Measurements from ENCODE around the gene P2RY6.

The P2RY6 gene

DNA sequence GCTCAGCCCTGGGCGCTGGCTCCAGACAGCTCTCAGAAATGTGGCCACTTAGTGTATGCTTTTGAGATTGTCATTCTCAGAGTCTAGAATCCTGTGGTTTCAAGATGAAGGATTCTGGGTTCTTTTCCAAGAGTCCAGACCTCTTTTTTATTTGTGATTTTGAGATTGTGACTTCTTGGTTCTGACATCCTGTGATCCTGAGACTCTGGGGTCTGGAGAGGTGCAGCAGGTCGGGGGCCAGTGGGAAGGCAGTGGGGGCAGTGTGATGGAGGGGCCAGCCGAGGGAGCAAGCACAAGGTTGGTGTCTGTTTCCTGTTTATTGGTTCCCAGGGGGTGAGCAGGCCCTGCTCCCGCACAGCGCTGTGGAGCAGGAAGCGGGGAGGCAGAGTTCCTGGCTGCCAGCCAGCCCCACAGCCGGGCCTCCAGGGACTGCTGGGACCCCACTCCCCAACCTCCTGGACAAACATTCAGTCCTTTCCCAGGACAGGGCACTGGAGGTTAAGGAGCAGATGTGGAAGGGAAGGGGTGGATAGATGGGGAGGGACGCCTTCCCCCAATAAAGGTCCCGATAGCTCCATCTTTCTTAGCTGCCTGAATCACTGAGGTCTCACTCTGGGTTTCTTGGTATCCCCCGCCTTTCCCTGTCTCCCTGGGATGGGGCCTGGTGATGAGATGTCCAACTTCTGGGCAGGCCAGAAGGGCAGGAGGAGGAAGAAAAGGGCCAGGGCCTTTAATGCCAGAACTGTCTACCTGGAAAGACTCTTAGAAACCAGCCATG is 49.7 kb downstream of the P2RY6 start:
- H3K4me1 Mint-ChIP-seq, result peaks cover 9% of the 10 kb centered on the region
- no peaks in the 10 kb centered on the region for H3K9me3 Mint-ChIP-seq
- H3K27ac Mint-ChIP-seq, result no peak overlapping the region
- no peaks in the 10 kb centered on the region for H3K36me3 Mint-ChIP-seq
- no peak overlapping the region for H3K4me3 Mint-ChIP-seq
- H3K27me3 Mint-ChIP-seq, result no peaks in the 10 kb centered on the region

DNA sequence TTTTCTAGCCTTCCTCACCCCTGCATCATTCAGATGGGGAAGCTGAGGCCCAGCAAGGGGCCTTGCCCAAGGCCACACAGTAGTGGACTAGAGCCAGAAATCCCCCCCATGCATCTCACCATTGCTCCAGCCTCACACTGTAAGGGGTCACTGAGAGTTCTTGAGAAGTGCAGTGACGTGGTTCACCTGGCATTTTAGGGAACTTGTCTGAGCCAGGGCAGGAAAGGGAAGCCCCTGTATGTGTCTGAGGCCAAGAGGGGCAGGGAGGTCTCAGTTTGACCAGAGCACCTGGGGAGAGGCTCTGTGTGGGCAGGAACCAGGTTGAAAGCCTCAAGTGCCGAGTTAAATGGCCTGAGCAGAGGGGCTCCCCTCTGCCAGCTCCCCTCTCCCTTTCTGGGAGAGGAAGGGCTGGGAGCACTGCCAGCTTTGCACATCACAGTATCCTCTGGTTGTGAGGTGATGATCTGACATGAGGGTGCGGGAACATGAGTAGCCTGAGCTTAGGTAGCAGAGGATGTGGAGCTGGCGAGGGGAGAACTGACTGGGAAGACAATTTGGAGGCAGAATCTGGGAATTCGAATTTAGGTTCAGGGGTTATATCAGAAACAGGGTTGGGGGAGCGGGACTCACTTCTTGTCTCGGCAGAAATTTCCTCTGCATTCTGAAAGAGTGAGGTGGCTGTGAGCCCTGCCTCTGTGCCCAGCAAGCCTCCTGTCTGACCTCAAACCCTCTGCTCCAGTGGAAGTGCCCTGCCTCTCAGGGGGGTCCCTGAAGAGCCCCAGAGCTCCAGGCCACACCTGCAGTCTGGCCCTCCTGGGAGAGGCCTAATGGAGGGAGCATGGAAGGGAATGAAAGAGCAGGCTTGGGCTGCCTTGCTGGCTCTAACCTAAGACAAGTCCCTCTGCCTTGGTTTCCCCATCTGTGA is 50.5 kb downstream of the P2RY6 start:
- Mint-ChIP-seq H3K27me3 (no peaks in the 10 kb centered on the region), H3K4me1 (peaks cover 9% of the 10 kb centered on the region), H3K9me3 (no peaks in the 10 kb centered on the region), H3K27ac (no peak overlapping the region), H3K36me3 (no peaks in the 10 kb centered on the region), H3K4me3 (no peak overlapping the region)

DNA sequence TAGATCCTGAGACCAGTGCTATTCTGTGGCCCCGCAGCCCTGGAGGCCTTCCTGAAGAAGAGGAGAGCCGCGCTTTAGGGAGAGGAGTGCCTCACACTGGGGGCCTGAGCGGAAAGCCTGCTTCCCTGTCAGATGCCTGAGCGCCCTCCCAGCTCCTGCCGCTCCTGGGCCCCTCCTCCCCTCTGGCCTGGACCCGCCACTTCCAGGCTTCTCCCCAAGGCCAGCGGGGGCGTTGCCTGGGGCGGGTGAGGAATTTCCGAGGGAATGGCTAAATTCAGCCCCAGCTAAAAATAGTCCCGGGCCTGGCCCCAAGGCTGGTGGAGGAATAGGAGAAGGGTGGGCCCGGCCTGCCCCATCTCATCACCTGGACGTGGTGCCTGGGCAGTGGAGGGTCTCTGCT is 51.3 kb downstream of the P2RY6 start:
- Mint-ChIP-seq H3K4me1 (peaks cover 9% of the 10 kb centered on the region), H3K36me3 (no peaks in the 10 kb centered on the region), H3K4me3 (no peak overlapping the region), H3K27me3 (no peaks in the 10 kb centered on the region), H3K27ac (no peak overlapping the region), H3K9me3 (no peaks in the 10 kb centered on the region)

- H3K4me3 Mint-ChIP-seq, result no peak overlapping the region
- H3K27me3 Mint-ChIP-seq, result no peaks in the 10 kb centered on the region
- no peaks in the 10 kb centered on the region for H3K9me3 Mint-ChIP-seq
- H3K27ac Mint-ChIP-seq, result no peak overlapping the region
- peaks cover 9% of the 10 kb centered on the region for H3K4me1 Mint-ChIP-seq
- no peaks in the 10 kb centered on the region for H3K36me3 Mint-ChIP-seq
These were observed 52.0 kb downstream of the P2RY6 start for GRCh38 chr11:73324116-73324515.

DNA sequence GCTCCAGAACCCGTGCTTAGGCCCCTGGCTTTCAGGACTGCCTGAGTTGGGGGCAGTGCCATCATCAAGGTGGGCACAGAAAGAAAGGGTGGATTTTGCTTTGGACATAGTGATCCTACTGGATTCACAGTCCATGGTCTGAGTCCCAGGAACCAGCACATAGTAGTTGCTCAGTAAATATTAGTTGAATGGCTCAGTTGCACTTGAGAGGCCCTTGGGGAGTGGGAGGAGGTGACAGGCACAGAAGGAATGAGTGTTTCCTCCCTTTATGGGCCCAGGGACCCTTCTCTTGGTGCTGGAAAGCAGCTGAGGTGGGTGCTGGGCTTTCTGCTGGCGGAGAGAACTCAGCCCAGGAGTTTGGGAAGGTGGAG is 52.5 kb downstream of the P2RY6 start:
- Mint-ChIP-seq H3K27me3 (no peaks in the 10 kb centered on the region), H3K27ac (no peak overlapping the region), H3K4me3 (no peak overlapping the region), H3K4me1 (peaks cover 9% of the 10 kb centered on the region), H3K36me3 (no peaks in the 10 kb centered on the region), H3K9me3 (no peaks in the 10 kb centered on the region)

- peaks cover 9% of the 10 kb centered on the region for H3K4me1 Mint-ChIP-seq
- no peaks in the 10 kb centered on the region for H3K9me3 Mint-ChIP-seq
- no peaks in the 10 kb centered on the region for H3K27me3 Mint-ChIP-seq
- no peak overlapping the region for H3K27ac Mint-ChIP-seq
- H3K36me3 Mint-ChIP-seq, result no peaks in the 10 kb centered on the region
- H3K4me3 Mint-ChIP-seq, result no peak overlapping the region
These were observed 53.2 kb downstream of the P2RY6 start for GRCh38 chr11:73325036-73325981.

- Mint-ChIP-seq H3K4me3 (no peak overlapping the region), H3K36me3 (no peaks in the 10 kb centered on the region), H3K4me1 (peaks cover 2% of the 10 kb centered on the region), H3K27me3 (no peaks in the 10 kb centered on the region), H3K27ac (no peak overlapping the region), H3K9me3 (no peaks in the 10 kb centered on the region)
These were observed 55.0 kb downstream of the P2RY6 start for GRCh38 chr11:73326929-73327811.

DNA sequence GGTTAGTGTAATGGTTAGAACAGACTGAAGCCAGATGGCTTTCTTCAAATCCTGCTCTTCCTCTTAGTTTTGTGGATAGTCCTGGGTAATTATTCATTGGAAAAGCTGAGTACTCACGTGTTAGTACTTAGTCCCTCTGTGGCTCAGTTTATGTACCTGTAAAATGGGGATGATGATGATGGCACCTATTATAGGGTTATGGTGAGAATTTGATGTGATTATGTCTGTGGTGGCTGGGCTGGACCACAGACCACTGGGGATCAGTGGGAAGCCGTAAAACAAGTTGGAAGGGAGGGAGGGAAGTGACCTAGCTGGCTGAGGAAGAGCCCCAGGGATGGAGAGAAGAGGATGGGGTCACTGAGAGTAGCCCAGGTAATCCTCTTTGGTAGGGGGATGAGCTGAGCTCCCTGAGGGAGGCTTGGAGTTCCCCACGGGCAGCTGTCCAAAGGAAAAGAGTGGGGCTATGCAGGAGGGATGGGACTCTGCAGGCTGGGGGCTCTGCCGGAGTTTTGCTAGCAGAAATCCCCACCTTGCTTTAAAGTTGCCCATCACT is 55.8 kb downstream of the P2RY6 start:
- Mint-ChIP-seq H3K4me3 (no peak overlapping the region), H3K9me3 (no peaks in the 10 kb centered on the region), H3K27ac (no peak overlapping the region), H3K4me1 (no peaks in the 10 kb centered on the region), H3K36me3 (no peaks in the 10 kb centered on the region), H3K27me3 (no peaks in the 10 kb centered on the region)

DNA sequence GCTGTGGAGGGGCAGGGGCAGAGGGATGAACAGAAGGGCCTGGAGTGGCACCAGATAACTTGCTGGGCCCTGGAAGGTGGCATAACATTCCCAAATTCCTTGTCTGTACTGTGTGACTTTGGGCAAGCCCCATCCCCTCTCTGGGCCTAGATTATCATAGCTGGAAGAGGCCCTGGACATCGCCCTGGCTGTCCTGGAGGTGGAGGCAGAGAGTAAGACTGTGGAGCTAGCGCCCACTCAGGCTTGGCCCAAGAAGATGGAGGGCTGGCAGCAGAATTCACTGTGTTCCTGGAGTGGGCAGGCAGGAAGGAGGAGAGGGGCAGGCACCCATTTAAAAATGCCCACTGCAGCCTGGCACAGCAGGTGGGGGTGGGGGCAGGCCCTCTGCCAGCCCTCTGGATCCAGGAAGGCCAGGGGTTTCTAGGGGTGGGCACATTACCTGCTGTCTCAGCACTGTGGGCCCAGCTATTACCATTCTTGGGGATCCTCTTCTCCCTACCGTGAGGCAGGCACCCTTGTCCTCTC is 58.5 kb downstream of the P2RY6 start:
- no peak overlapping the region for H3K27ac Mint-ChIP-seq
- H3K27me3 Mint-ChIP-seq, result no peaks in the 10 kb centered on the region
- H3K4me3 Mint-ChIP-seq, result no peak overlapping the region
- H3K4me1 Mint-ChIP-seq, result no peaks in the 10 kb centered on the region
- no peaks in the 10 kb centered on the region for H3K36me3 Mint-ChIP-seq
- H3K9me3 Mint-ChIP-seq, result no peaks in the 10 kb centered on the region

DNA sequence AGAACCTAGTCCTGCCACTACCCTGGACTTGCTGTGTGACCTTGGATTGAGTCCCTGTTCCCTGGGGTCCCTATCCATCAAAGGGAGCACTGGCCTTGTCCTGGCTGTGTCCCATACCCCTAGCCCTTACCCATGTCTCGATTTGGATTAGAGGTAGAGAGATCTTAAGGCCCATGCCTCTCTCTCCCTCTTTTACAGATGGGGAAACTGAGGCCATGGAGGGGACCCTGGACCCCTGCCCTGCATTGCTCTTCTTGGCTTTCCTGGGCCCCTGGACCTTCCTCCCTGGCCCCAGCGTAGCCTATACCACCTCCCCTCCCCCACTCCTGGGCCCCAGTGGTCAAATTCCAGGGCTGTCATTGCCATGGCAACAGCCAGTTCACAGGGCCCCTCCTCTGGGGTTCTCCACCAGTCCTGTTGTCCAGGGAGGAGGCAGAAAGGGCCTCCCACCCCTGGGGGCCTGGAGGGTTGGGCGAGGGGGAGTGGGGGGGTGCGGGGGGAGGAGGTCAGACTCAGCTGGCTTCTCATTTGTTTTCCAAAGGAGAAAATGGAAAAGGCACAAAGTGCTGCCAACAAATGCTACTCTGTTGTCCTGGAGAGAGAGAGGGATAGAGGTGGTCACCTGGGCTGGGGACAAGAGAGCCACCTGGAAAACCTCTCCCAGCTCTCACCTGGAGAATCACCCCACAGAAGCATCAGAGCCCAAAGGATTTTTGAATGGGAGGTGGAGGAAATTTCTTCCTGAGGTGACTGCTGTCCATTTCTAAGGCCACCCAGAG is 59.2 kb downstream of the P2RY6 start:
- Mint-ChIP-seq H3K4me1 (no peaks in the 10 kb centered on the region), H3K4me3 (no peak overlapping the region), H3K27ac (no peak overlapping the region), H3K27me3 (no peaks in the 10 kb centered on the region), H3K36me3 (no peaks in the 10 kb centered on the region), H3K9me3 (no peaks in the 10 kb centered on the region)

- no peak overlapping the region for H3K4me3 Mint-ChIP-seq
- H3K36me3 Mint-ChIP-seq, result no peaks in the 10 kb centered on the region
- no peaks in the 10 kb centered on the region for H3K9me3 Mint-ChIP-seq
- H3K27ac Mint-ChIP-seq, result no peak overlapping the region
- no peaks in the 10 kb centered on the region for H3K27me3 Mint-ChIP-seq
- H3K4me1 Mint-ChIP-seq, result no peaks in the 10 kb centered on the region
These were observed 61.0 kb downstream of the P2RY6 start for GRCh38 chr11:73333173-73333572.

GRCh38 chr11:73333640-73334383 is 61.7 kb downstream of the P2RY6 start:
- Mint-ChIP-seq H3K4me3 (no peak overlapping the region), H3K9me3 (no peaks in the 10 kb centered on the region), H3K27ac (no peak overlapping the region), H3K4me1 (no peaks in the 10 kb centered on the region), H3K36me3 (no peaks in the 10 kb centered on the region), H3K27me3 (no peaks in the 10 kb centered on the region)
